ENCODE results near the gene KRT15. TPM values are rescaled to one million over a fixed set of nuclear protein-coding genes. Genes with fewer than 3 reads are reported as not detected.

KRT15 gene
- total and polyA plus RNA-seq, 9 of the 15 experiments (the other 6 are each of a cell fraction or from before 2014, with no cell fraction given): 0.28 to 4.4 (median 0.56) TPM

DNA sequence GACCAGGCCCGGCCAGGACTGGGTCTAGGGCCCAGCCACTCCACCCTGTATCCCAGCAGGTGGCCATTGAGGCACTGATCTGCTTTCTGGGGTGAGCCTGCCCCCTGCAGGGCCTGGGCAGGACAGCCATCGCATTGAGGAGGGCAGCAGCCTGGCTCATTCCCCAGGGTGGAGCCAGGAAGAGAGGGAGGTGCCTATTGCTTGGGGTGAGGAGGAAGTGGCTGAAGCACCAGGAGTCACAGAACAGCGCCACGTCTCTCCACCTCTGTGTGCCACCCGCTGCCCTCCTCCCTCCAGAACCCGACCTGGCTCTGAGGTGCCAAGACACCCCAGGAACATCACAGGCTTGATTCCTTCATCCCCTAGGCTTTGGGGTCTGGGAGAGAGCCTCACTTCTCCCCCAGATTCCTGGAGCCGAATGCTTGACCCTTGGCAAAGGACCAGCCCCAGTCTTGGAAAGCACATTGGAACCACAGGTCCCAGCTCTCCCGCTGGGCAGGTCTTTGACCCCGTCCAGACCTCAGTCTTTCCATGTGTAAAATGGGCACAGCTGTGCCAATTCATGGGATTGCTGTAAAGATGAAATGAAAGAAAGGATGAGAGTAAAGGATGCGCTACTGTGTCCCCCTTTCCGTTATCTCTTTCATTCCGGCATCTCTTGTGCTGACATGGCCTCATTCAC lies 21.7 kb downstream of the KRT15 start (continued):
- TF ChIP-seq RBFOX2 (IDR thresholded peaks at IDR 0.05; ENCODE audit: low read depth, low read length): peak; percentile 58
- no peak for TF ChIP-seq ZNF699 (CRISPR knock-in tag; IDR thresholded peaks at IDR 0.05; ENCODE audit: insufficient replicate concordance)
- TF ChIP-seq HDAC6 (IDR thresholded peaks at IDR 0.05; ENCODE audit: low read depth, low read length): no peak
- TF ChIP-seq HEY1 (CRISPR knock-in tag; IDR thresholded peaks at IDR 0.05; ENCODE audit: borderline replicate concordance): no peak
- TF ChIP-seq, protein P1, sequence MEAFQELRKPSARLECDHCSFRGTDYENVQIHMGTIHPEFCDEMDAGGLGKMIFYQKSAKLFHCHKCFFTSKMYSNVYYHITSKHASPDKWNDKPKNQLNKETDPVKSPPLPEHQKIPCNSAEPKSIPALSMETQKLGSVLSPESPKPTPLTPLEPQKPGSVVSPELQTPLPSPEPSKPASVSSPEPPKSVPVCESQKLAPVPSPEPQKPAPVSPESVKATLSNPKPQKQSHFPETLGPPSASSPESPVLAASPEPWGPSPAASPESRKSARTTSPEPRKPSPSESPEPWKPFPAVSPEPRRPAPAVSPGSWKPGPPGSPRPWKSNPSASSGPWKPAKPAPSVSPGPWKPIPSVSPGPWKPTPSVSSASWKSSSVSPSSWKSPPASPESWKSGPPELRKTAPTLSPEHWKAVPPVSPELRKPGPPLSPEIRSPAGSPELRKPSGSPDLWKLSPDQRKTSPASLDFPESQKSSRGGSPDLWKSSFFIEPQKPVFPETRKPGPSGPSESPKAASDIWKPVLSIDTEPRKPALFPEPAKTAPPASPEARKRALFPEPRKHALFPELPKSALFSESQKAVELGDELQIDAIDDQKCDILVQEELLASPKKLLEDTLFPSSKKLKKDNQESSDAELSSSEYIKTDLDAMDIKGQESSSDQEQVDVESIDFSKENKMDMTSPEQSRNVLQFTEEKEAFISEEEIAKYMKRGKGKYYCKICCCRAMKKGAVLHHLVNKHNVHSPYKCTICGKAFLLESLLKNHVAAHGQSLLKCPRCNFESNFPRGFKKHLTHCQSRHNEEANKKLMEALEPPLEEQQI (IDR thresholded peaks at IDR 0.05): no peak
- no peak for TF ChIP-seq THRAP3 (IDR thresholded peaks at IDR 0.05; ENCODE audit: borderline replicate concordance)
- TF ChIP-seq TCFL5 (CRISPR knock-in tag; conservative IDR thresholded peaks at IDR 0.05): no peak
- TF ChIP-seq, protein P2, sequence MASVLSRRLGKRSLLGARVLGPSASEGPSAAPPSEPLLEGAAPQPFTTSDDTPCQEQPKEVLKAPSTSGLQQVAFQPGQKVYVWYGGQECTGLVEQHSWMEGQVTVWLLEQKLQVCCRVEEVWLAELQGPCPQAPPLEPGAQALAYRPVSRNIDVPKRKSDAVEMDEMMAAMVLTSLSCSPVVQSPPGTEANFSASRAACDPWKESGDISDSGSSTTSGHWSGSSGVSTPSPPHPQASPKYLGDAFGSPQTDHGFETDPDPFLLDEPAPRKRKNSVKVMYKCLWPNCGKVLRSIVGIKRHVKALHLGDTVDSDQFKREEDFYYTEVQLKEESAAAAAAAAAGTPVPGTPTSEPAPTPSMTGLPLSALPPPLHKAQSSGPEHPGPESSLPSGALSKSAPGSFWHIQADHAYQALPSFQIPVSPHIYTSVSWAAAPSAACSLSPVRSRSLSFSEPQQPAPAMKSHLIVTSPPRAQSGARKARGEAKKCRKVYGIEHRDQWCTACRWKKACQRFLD (CRISPR knock-in tag; IDR thresholded peaks at IDR 0.05): no peak; the same call in 1 of the 2 replicates
- TF ChIP-seq ZNF77 (CRISPR knock-in tag; IDR thresholded peaks at IDR 0.05): no peak
- no peak; the same call in 1 of the 2 replicates for TF ChIP-seq BHLHE40 (IDR thresholded peaks at IDR 0.05; ENCODE audit: low read length)
- TF ChIP-seq, protein P3, sequence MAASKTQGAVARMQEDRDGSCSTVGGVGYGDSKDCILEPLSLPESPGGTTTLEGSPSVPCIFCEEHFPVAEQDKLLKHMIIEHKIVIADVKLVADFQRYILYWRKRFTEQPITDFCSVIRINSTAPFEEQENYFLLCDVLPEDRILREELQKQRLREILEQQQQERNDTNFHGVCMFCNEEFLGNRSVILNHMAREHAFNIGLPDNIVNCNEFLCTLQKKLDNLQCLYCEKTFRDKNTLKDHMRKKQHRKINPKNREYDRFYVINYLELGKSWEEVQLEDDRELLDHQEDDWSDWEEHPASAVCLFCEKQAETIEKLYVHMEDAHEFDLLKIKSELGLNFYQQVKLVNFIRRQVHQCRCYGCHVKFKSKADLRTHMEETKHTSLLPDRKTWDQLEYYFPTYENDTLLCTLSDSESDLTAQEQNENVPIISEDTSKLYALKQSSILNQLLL (CRISPR knock-in tag; IDR thresholded peaks at IDR 0.05; ENCODE audit: borderline replicate concordance): no peak
- no peak for TF ChIP-seq ZBTB1 (CRISPR knock-in tag; IDR thresholded peaks at IDR 0.05; ENCODE audit: borderline replicate concordance, low read depth)
- TF ChIP-seq CCAR2 (IDR thresholded peaks at IDR 0.05; ENCODE audit: low read depth, low read length): no peak
- TF ChIP-seq, protein P4, sequence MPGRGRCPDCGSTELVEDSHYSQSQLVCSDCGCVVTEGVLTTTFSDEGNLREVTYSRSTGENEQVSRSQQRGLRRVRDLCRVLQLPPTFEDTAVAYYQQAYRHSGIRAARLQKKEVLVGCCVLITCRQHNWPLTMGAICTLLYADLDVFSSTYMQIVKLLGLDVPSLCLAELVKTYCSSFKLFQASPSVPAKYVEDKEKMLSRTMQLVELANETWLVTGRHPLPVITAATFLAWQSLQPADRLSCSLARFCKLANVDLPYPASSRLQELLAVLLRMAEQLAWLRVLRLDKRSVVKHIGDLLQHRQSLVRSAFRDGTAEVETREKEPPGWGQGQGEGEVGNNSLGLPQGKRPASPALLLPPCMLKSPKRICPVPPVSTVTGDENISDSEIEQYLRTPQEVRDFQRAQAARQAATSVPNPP (IDR thresholded peaks at IDR 0.05; ENCODE audit: borderline replicate concordance, insufficient read depth, insufficient read length): no peak
- no peak; the same call in 1 of the 2 replicates for TF ChIP-seq PHF8 (IDR thresholded peaks at IDR 0.05; ENCODE audit: borderline replicate concordance, low read length)
- TF ChIP-seq, protein P5, sequence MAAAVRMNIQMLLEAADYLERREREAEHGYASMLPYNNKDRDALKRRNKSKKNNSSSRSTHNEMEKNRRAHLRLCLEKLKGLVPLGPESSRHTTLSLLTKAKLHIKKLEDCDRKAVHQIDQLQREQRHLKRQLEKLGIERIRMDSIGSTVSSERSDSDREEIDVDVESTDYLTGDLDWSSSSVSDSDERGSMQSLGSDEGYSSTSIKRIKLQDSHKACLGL (CRISPR knock-in tag; IDR thresholded peaks at IDR 0.05; ENCODE audit: borderline replicate concordance, poor library complexity, severe bottlenecking): no peak
- TF ChIP-seq, protein P6, sequence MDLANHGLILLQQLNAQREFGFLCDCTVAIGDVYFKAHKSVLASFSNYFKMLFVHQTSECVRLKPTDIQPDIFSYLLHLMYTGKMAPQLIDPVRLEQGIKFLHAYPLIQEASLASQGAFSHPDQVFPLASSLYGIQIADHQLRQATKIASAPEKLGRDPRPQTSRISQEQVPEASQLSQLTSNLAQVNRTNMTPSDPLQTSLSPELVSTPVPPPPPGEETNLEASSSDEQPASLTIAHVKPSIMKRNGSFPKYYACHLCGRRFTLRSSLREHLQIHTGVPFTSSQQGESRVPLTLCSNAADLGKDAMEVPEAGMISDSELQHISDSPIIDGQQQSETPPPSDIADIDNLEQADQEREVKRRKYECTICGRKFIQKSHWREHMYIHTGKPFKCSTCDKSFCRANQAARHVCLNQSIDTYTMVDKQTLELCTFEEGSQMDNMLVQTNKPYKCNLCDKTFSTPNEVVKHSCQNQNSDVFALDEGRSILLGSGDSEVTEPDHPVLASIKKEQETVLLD (IDR thresholded peaks at IDR 0.05): no peak
